GM15510 (cell line): Measurements from ENCODE around the gene GOT1.

ENCODE experiments used
- POLR2A ChIP-seq: IDR thresholded peaks from 3 replicates; pipeline ENCODE4 v1.6.1; 2011; ENCODE audit warnings: borderline replicate concordance; ENCODE audit not compliant: insufficient read length; ENCODE audit errors: extremely low read depth

Gene GOT1

DNA sequence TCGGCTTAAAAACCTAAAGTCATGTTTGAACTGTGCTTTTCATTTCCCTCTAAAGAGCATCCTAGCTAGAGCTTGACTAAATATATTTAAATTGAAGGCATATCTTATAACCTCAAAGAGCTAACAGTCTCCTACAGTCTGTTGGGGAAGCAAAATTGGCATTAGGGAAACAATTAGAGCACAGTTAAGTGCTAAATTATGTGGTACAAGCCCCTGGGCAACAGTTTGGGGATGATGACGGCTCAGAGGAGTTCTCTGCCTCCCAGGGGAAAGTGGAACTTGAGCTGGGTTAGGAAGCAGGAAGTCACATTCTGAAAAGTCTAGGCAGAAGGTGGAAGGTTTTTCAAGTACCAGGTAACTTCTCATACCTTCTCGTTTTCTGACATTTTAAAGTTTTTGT lies 18.6 kb upstream of the GOT1 start:
- no peak for TF ChIP-seq POLR2A

DNA sequence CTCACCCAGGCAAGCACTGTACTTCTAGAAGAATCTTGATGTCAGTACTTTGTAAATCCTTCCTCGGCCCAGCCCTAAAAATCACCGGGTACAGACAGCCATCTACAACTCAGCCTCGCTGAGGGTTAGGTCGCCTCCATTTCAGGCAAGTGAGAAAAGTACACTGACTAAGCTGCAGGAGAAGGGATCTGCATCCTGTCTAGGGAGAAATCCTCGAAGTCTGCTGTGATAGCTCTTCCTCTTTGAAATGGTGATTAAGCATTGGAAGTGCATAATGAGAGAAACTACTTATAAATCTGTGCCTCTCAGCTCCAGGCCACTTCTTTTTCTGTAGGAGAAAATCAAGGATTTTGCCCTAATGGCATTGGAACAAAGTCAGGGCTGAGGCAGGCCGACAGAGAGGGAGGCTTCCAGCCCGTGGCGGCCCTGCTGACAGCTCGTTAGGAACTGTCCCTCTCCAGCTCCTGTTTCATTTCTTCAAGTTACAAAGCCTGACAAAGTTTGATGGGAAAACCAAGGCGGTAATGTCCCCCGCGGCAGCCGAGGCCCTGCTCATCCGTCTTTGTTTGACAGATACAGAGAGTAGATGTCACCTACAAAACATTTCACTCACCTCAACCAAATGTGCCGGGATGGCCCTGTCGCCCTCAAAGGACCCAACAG lies 14.1 kb upstream of the GOT1 start:
- TF ChIP-seq POLR2A, result no peak

DNA sequence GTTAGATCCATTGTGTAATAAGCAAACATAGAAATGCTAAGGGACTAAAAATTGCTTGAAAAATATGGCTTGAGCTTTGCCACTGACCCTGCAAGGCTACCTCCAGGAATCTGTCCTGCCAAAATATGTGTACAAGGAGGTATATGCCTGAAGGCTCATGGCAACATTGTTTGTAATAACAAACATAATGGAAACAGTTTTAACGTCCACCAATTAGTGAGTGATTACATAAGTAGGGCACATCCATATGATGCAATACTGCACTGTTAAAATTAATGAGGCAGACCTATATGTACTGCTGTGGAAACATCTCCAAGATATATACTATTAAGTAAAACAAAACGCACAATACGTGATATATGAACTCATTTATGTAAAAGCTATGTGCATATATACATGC lies 13.1 kb upstream of the GOT1 start:
- no peak for TF ChIP-seq POLR2A

DNA sequence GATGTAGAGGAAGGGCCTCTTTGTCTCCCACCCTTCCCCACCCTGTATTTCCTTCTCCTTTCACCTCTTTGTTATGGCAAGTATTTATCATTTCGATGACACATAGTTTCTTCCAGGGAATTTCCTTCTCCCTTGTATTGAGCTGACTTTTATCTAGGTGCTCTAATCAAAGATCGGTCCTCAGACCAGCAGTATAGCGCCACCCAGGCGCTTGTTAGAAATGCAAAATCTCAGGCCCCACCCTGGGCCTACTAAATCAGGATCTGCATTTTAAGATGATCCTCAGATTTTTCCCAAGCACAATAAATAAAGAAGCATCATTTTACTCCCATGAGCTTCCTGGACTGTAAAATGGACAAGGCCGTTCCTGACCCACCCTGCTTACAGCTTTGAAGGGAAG lies 12.0 kb upstream of the GOT1 start:
- TF ChIP-seq POLR2A, result no peak

GRCh38 chr10:99438890-99439289 lies 8.5 kb upstream of the GOT1 start:
- TF ChIP-seq POLR2A, result no peak

DNA sequence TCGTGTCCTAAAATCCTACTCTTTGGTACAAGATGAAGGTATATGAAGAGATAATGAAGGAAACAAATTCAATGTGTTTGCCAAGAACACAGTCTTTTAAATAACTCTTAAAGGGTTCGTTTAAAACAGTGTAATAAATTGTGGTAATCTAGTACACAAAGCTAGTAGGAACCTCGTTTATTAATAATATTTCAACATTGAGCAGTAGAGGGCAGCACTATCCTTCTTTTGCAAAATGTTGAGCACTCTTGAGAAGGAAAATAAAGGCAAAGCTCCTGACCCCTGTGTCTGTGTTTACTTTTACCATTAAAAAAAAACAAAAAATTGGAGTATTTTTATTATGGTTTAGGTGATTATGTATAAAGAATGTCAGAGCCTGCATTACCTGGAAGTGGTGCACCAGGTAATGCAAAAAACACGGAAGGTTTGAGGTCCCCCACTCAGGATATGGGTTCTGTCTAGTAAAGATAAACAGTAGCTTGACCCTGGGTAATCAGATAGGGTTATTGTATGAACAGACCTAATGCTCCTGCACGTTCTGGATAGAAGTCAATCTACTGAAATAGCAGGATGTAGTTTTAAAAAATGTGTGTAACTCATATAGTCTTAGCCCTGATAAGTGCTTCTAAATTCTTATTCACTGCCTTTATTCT lies 5.7 kb upstream of the GOT1 start:
- no peak for TF ChIP-seq POLR2A

DNA sequence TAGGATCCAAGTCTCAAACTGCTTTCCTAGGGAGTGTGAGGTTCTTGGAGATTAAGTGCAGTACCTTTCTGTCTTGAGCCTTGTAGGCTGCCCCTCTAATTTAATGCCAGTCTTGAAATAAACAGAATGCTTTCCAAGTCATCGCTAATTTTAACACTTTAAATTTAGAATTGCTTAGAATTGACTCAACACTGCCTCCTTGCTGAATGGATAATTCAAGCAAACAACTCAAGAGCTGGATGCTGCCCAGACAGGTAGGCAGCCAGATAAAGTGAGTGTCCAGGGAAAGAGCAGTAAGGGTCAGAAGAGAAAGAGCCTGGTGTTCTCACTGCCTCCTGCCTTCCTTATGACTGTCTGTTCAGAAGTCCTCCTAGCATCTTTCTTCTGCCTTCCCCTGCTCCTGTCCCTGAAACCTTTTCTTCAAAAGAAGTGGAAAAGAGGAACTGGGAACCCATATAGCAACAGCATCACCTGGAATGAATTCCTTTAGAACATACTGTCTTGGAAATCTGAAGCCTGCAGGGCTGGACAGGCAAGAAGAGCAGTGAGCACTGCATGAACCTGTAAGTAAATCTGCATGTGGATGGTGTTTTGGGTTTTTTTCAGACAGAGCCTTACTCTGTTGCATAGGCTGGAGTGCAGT lies 3.1 kb upstream of the GOT1 start:
- TF ChIP-seq POLR2A, result no peak

GRCh38 chr10:99432881-99433280 lies 2.5 kb upstream of the GOT1 start:
- TF ChIP-seq POLR2A, result no peak

- no peak for TF ChIP-seq POLR2A
These were observed 1.6 kb upstream of the GOT1 start for GRCh38 chr10:99432047-99432446.

DNA sequence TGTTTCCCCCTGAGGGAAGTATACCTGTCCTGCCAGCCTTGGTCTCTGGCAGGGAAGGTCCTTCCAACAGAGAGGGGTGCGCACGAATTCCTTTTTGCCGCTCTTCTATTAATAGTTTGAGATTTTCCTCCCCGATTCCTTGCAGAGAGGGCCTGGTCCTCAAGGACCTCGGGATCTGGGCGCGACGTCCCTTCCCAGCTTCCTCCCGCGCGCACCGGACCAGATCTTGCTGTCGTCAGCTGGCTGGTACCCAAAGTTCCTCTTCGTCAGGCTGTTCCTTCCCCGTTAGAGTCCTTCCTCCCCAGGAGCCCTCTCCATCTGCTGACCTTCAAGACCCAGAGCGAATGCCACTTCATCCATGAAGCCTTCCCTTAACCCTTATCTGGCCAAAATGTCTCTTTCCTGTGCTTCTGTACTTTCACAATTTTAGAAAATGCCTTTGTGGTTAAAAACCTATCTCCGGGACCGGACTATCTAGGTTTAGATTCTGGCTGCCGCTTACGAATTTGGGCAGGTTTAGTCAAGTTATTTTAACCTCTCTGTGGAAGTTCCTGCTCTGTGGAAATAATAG lies 851 bp upstream of the GOT1 start:
- no peak for TF ChIP-seq POLR2A

DNA sequence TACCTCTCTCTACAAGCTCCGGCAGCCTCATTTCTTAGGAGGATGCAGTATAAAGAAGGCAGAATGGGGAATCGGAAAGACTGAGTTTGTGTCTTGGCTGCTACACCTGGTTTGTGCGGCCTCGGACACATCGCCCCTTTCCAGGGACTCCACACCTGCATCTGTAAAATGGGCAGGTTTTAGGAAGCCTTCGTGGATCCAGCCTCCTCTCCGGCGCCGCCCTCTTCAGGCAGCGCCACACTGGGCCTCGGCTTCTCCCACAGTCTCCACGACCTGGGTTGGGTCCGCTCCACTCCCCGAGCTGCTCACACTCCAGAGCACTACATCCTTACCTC lies 341 bp downstream of the GOT1 start:
- TF ChIP-seq POLR2A, result no peak

- no peak for TF ChIP-seq POLR2A
These were observed 818 bp downstream of the GOT1 start for GRCh38 chr10:99429517-99430095.

GRCh38 chr10:99427566-99428190 lies 2.7 kb downstream of the GOT1 start:
- no peak for TF ChIP-seq POLR2A

- TF ChIP-seq POLR2A, result no peak
These were observed 3.7 kb downstream of the GOT1 start for GRCh38 chr10:99426689-99427088.

GRCh38 chr10:99425204-99425603 lies 5.2 kb downstream of the GOT1 start:
- TF ChIP-seq POLR2A, result no peak
